H9 (cell line): ENCODE measurements around the gene PIN1. TPM values are rescaled to one million over a fixed set of nuclear protein-coding genes. Genes with fewer than 3 reads are reported as not detected.
"Not testable (repeated sequence)": the region's sequence is repeated elsewhere in the genome, so short reads cannot be mapped to it uniquely, and the experiment has no call there.

Experiments
- DNase-seq: peaks from one replicate; pipeline ENCODE4 v3.0.0-alpha.2; 2017
- H2AFZ ChIP-seq: one replicate; pipeline ENCODE4 v1.6.1; 2013; ENCODE audit warnings: mild to moderate bottlenecking, low read length, control low read depth, moderate library complexity
- H2AK5ac ChIP-seq: 2 replicates; pipeline ENCODE4 v1.6.1; 2013; ENCODE audit warnings: low read length, control low read depth, mixed read lengths; ENCODE audit not compliant: insufficient read length
- H2BK120ac ChIP-seq: one replicate; pipeline ENCODE4 v1.6.1; 2013; ENCODE audit warnings: low read depth, mild to moderate bottlenecking, low read length, control low read depth, inconsistent platforms; ENCODE audit not compliant: poor library complexity, severe bottlenecking
- H2BK12ac ChIP-seq: 2 replicates; pipeline ENCODE4 v1.6.1; 2013; ENCODE audit warnings: low read length, control low read depth, mixed read lengths, low read depth; ENCODE audit not compliant: insufficient read length
- H2BK15ac ChIP-seq: 2 replicates; pipeline ENCODE4 v1.6.1; 2013; ENCODE audit warnings: low read depth, low read length, control low read depth
- H2BK20ac ChIP-seq: one replicate; pipeline ENCODE4 v1.6.1; 2013; ENCODE audit warnings: low read depth, mild to moderate bottlenecking, low read length, control low read depth, inconsistent platforms; ENCODE audit not compliant: poor library complexity, severe bottlenecking
- H2BK5ac ChIP-seq: 2 replicates; pipeline ENCODE4 v1.6.1; 2013; ENCODE audit warnings: low read length, control low read depth, mixed read lengths; ENCODE audit not compliant: insufficient read length
- H3K14ac ChIP-seq: 2 replicates; pipeline ENCODE4 v1.6.1; 2013; ENCODE audit warnings: low read length, control low read depth; ENCODE audit not compliant: insufficient read depth
- H3K18ac ChIP-seq: 2 replicates; pipeline ENCODE4 v1.6.1; 2013; ENCODE audit warnings: low read depth, mild to moderate bottlenecking, mixed read lengths, low read length, control low read depth; ENCODE audit not compliant: insufficient read length
- H3K23ac ChIP-seq: 2 replicates; pipeline ENCODE4 v1.6.1; 2013; ENCODE audit warnings: low read length, control low read depth, mixed read lengths, low read depth; ENCODE audit not compliant: insufficient read length
- H3K23me2 ChIP-seq: 2 replicates; pipeline ENCODE4 v1.6.1; 2013; ENCODE audit warnings: low read depth, mild to moderate bottlenecking, mixed read lengths, low read length, control low read depth; ENCODE audit not compliant: insufficient read length, poor library complexity, severe bottlenecking
- H3K27ac ChIP-seq: 2 replicates; pipeline ENCODE4 v1.5.1; 2013; ENCODE audit warnings: low read length, control low read depth, mixed read lengths, low read depth; ENCODE audit not compliant: insufficient read length
- H3K27me3 ChIP-seq: 2 replicates; pipeline ENCODE4 v1.6.1; 2013; ENCODE audit warnings: low read length, control low read depth, inconsistent platforms; ENCODE audit not compliant: insufficient read depth
- H3K4ac ChIP-seq: 2 replicates; pipeline ENCODE4 v1.6.1; 2013; ENCODE audit warnings: low read depth, mild to moderate bottlenecking, control low read depth, inconsistent platforms, low read length, moderate library complexity
- H3K4me1 ChIP-seq: 2 replicates; pipeline ENCODE4 v1.6.1; 2013; ENCODE audit warnings: low read length, control low read depth, inconsistent platforms; ENCODE audit not compliant: insufficient read depth
- H3K4me2 ChIP-seq: 2 replicates; pipeline ENCODE4 v1.6.1; 2013; ENCODE audit warnings: low read length, control low read depth, mixed read lengths; ENCODE audit not compliant: insufficient read length, insufficient read depth
- H3K56ac ChIP-seq: 2 replicates; pipeline ENCODE4 v1.6.1; 2013; ENCODE audit warnings: low read depth, mild to moderate bottlenecking, mixed read lengths, low read length, control low read depth; ENCODE audit not compliant: insufficient read length
- H3K79me1 ChIP-seq: 2 replicates; pipeline ENCODE4 v1.6.1; 2013; ENCODE audit warnings: low read depth, mild to moderate bottlenecking, moderate library complexity, low read length, control low read depth, inconsistent platforms; ENCODE audit not compliant: insufficient read depth, poor library complexity, severe bottlenecking
- H3K79me2 ChIP-seq: 2 replicates; pipeline ENCODE4 v1.6.1; 2013; ENCODE audit warnings: low read length, control low read depth, inconsistent platforms; ENCODE audit not compliant: insufficient read depth
- H3K9ac ChIP-seq: 2 replicates; pipeline ENCODE4 v1.6.1; 2013; ENCODE audit warnings: low read length, control low read depth, mixed read lengths; ENCODE audit not compliant: insufficient read length; ENCODE audit errors: extremely low read depth
- H3K9me3 ChIP-seq: one replicate; pipeline ENCODE4 v1.6.1; 2013; ENCODE audit warnings: low read depth, low read length, inconsistent platforms; ENCODE audit not compliant: control insufficient read depth
- H3T11ph ChIP-seq: one replicate; pipeline ENCODE4 v1.6.1; 2013; ENCODE audit warnings: mild to moderate bottlenecking, low read length, control low read depth, inconsistent platforms
- H4K20me1 ChIP-seq: one replicate; pipeline ENCODE4 v1.6.1; 2013; ENCODE audit not compliant: control insufficient read depth, insufficient read length, insufficient read depth
- H4K5ac ChIP-seq: 2 replicates; pipeline ENCODE4 v1.6.1; 2013; ENCODE audit warnings: low read depth, mild to moderate bottlenecking, mixed read lengths, low read length, control low read depth; ENCODE audit not compliant: insufficient read length
- H4K8ac ChIP-seq: replicated peaks from 2 replicates; pipeline ENCODE4 v1.6.1; 2013; ENCODE audit warnings: low read length, control low read depth, mixed read lengths, low read depth; ENCODE audit not compliant: insufficient read length
- H4K91ac ChIP-seq: 2 replicates; pipeline ENCODE4 v1.6.1; 2013; ENCODE audit warnings: low read depth, mild to moderate bottlenecking, moderate library complexity, mixed read lengths, low read length, control low read depth; ENCODE audit not compliant: insufficient read length
- H3K27ac Mint-ChIP-seq, 3 experiments: 2 replicates in 2 of 3; 3 replicates in 1 of 3; pipeline ENCODE4 v1.8.0; 2020 to 2021; ENCODE audit warnings: mixed read lengths in 3 of 3, mild to moderate bottlenecking in 1 of 3, moderate library complexity in 1 of 3
- H3K27me3 Mint-ChIP-seq: 2 replicates; pipeline ENCODE4 v1.8.0; 2021; ENCODE audit warnings: low read depth, mild to moderate bottlenecking, moderate library complexity, mixed read lengths
- H3K36me3 Mint-ChIP-seq, 3 experiments: 2 replicates in 2 of 3; 3 replicates in 1 of 3; pipeline ENCODE4 v1.8.0; 2020 to 2021; ENCODE audit warnings: low read depth in 3 of 3, mixed read lengths in 3 of 3; ENCODE audit not compliant: insufficient read depth in 1 of 3
- H3K4me1 Mint-ChIP-seq, 2 experiments: 2 replicates each; pipeline ENCODE4 v1.8.0; 2020; ENCODE audit warnings: mixed read lengths in 2 of 2
- H3K4me3 Mint-ChIP-seq, 2 experiments: 2 replicates in 1 of 2; 3 replicates in 1 of 2; pipeline ENCODE4 v1.8.0; 2020 to 2021; ENCODE audit warnings: mild to moderate bottlenecking in 2 of 2, mixed read lengths in 2 of 2, moderate library complexity in 1 of 2
- H3K9me3 Mint-ChIP-seq, 2 experiments: 2 replicates in 1 of 2; 3 replicates in 1 of 2; pipeline ENCODE4 v1.8.0; 2020; ENCODE audit warnings: mild to moderate bottlenecking in 2 of 2, mixed read lengths in 2 of 2, moderate library complexity in 1 of 2
- CTCF ChIP-seq: fragments of 200-600 bp; sonication (generic); conservative IDR thresholded peaks from 3 replicates; pipeline ENCODE4 v1.8.0; 2021; ENCODE audit warnings: antibody characterized with exemption, mild to moderate bottlenecking
- WGBS: extraction: QIAGEN DNeasy Blood & Tissue Kit; methylation state at CpG from one replicate; pipeline ENCODE4 v1.1.7; 2013; ENCODE audit warnings: missing lambda C conversion rate, low lambda C conversion rate, mixed read lengths; ENCODE audit not compliant: insufficient read length; ENCODE audit errors: extremely low coverage; 5-methylcytosine and 5-hydroxymethylcytosine counted together
- total RNA-seq: library from RNA; stranded (reverse); gene quantifications from 2 replicates; pipeline ENCODE4 v1.2.1, GENCODE V29; 2021

PIN1 gene
- total RNA-seq, 1 experiment from 2014 or later, result 110 TPM

DNA sequence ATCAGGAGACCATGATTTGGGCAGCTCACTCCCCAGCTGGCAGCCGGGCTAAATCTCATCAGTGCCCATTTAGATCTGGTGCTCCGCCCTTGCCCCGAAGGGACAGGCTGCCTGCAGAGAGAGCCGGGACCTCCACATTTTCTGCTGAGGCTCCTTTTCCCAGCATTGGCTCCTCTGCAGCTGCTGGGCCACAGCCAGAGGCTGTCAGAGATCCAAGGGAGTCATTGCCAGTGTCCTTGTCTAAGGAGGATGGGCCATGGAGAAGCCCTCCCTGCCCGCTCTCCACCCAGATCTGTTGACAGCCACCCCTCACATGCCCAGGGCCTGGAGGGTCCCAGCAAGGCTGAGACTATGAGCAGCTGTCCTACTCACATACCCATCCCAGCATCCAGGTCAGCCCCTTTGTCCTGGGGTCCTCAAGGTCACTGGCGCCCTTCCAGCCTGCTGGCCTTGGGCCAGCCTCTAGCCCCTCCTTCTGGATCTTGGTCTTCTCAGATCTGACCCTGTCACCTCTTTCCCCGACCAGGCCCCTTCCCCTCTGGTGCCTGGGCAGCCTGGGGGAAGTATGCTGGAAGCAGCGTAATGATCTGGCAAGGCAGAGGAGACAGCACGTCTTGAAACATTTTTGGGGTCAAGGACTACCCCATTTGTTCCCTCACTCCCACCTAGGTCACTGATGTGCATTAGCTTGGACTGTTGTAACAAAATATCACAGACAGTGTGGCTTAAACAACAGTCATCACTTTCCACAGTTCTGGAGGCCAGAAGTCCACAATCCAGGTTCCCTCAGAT, 7.9 kb downstream of the PIN1 start:
- no peak for TF ChIP-seq CTCF

GRCh38 chr19:9843626-9844273, 8.6 kb downstream of the PIN1 start:
- H2AFZ ChIP-seq, H3K9me3 Mint-ChIP-seq, H4K8ac ChIP-seq, H3K56ac ChIP-seq, H3K4me1 Mint-ChIP-seq, H3K27ac ChIP-seq, H3K18ac ChIP-seq, H3K4me2 ChIP-seq, H3K4me1 ChIP-seq, H3T11ph ChIP-seq, H3K23me2 ChIP-seq, H3K4ac ChIP-seq, H3K79me2 ChIP-seq, H4K20me1 ChIP-seq, H2BK5ac ChIP-seq, H4K91ac ChIP-seq, H2BK12ac ChIP-seq, H3K23ac ChIP-seq, H2BK20ac ChIP-seq, H3K27ac Mint-ChIP-seq, H2AK5ac ChIP-seq, H3K14ac ChIP-seq, H3K4me3 Mint-ChIP-seq, H2BK15ac ChIP-seq, H3K79me1 ChIP-seq, H4K5ac ChIP-seq, H3K9me3 ChIP-seq, H3K9ac ChIP-seq, H2BK120ac ChIP-seq, H3K27me3 Mint-ChIP-seq, DNase-seq, H3K27me3 ChIP-seq: not testable (repeated sequence)
- WGBS, result no CpG with 5 or more reads among the region's 12 CpGs
- H3K36me3 Mint-ChIP-seq, result peaks cover 29 to 70% (median 53%) of the 10 kb centered on the region in 3 experiments; a peak in 6 of 7 replicates

More for the DNA sequence above, 7.9 kb downstream of the PIN1 start:
- H3K36me3 Mint-ChIP-seq, result peaks cover 30 to 71% (median 54%) of the 10 kb centered on the region in 3 experiments; a peak in 6 of 7 replicates
- H3K23ac ChIP-seq, result no peak overlapping the region
- H3K27me3 ChIP-seq, result no peaks in the 10 kb centered on the region
- no peak overlapping the region for H3K14ac ChIP-seq
- no peak overlapping the region for H2BK15ac ChIP-seq
- H3K4me1 Mint-ChIP-seq, result peaks cover 0 to 9% of the 10 kb centered on the region in 2 experiments; a peak in 3 of 4 replicates
- no peak overlapping the region for H2AFZ ChIP-seq
- H3K56ac ChIP-seq, result no peak overlapping the region
- H3K9me3 Mint-ChIP-seq, result no peaks in the 10 kb centered on the region
- H2BK5ac ChIP-seq, result no peak overlapping the region
- no peak overlapping the region; a peak in 1 of 7 replicates for H3K27ac Mint-ChIP-seq
- no peaks in the 10 kb centered on the region for H4K20me1 ChIP-seq
- no peak overlapping the region for H2BK12ac ChIP-seq
- no peak overlapping the region for H4K8ac ChIP-seq
- no peaks in the 10 kb centered on the region for H3K27me3 Mint-ChIP-seq
- H3K18ac ChIP-seq, result no peak overlapping the region
- no peaks in the 10 kb centered on the region for H3K23me2 ChIP-seq
- H2BK20ac ChIP-seq, result no peak overlapping the region
- no peak overlapping the region for H3T11ph ChIP-seq
- H2BK120ac ChIP-seq, result no peak overlapping the region
- no peak overlapping the region for H2AK5ac ChIP-seq
- H3K4me1 ChIP-seq, result no peaks in the 10 kb centered on the region
- H4K5ac ChIP-seq, result no peak overlapping the region
- no peaks in the 10 kb centered on the region for H3K9me3 ChIP-seq
- peak overlapping the region in 1 of 2 experiments; percentile 48; a peak in 1 of 5 replicates for H3K4me3 Mint-ChIP-seq
- DNase-seq, result no peak
- no peaks in the 10 kb centered on the region for H3K79me1 ChIP-seq
- H4K91ac ChIP-seq, result no peak overlapping the region
- no peaks in the 10 kb centered on the region; the same call in 1 of the 2 replicates for H3K79me2 ChIP-seq
- no peak overlapping the region for H3K27ac ChIP-seq
- no peak overlapping the region for H3K9ac ChIP-seq
- H3K4me2 ChIP-seq, result no peak overlapping the region
- H3K4ac ChIP-seq, result no peak overlapping the region
- no CpG with 5 or more reads among the region's 9 CpGs for WGBS
